Activated CD8-positive, alpha-beta memory T cell treated with anti-CD3 and anti-CD28 coated beads for 1 hour (primary cell): ENCODE measurements around the gene TRAF3.
"Not testable (repeated sequence)": the region's sequence is repeated elsewhere in the genome, so short reads cannot be mapped to it uniquely, and the experiment has no call there.

Experiments used
- DNase-seq, 2 donors: peaks; one replicate each; pipeline ENCODE4 v3.0.0-alpha.2; 2020; ENCODE audit warnings: low read depth in 1 of 2; ENCODE audit errors: extremely low read depth in 1 of 2

The TRAF3 gene

GRCh38 chr14:102883554-102883953, 106.3 kb downstream of the TRAF3 start:
- no peak for DNase-seq

- no peak for DNase-seq
These were observed 108.6 kb downstream of the TRAF3 start for GRCh38 chr14:102885737-102886447.

- DNase-seq, result no peak
These were observed 111.5 kb downstream of the TRAF3 start for GRCh38 chr14:102888748-102889147.

GRCh38 chr14:102889615-102890014, 112.4 kb downstream of the TRAF3 start:
- DNase-seq, result no peak

GRCh38 chr14:102891111-102891510, 113.9 kb downstream of the TRAF3 start:
- no peak for DNase-seq

GRCh38 chr14:102891556-102891955, 114.3 kb downstream of the TRAF3 start:
- DNase-seq, result no peak

- no peak for DNase-seq
These were observed 115.4 kb downstream of the TRAF3 start for GRCh38 chr14:102892651-102893050.

- no peak for DNase-seq
These were observed 116.2 kb downstream of the TRAF3 start for GRCh38 chr14:102893452-102893851.

GRCh38 chr14:102896735-102897134, 119.5 kb downstream of the TRAF3 start:
- DNase-seq, result not testable (repeated sequence)

GRCh38 chr14:102897299-102898027, 120.2 kb downstream of the TRAF3 start:
- DNase-seq, result no peak

GRCh38 chr14:102898298-102898697, 121.0 kb downstream of the TRAF3 start:
- DNase-seq, result no peak

GRCh38 chr14:102898776-102899515, 121.7 kb downstream of the TRAF3 start:
- DNase-seq, result no peak

GRCh38 chr14:102899516-102899900, 122.3 kb downstream of the TRAF3 start:
- no peak for DNase-seq

GRCh38 chr14:102900631-102901571, 123.7 kb downstream of the TRAF3 start:
- DNase-seq, result no peak

GRCh38 chr14:102901633-102902032, 124.4 kb downstream of the TRAF3 start:
- no peak for DNase-seq

- DNase-seq, result no peak
These were observed 124.8 kb downstream of the TRAF3 start for GRCh38 chr14:102902086-102902485.

GRCh38 chr14:102902523-102903247, 125.4 kb downstream of the TRAF3 start:
- DNase-seq, result no peak

GRCh38 chr14:102903248-102903888, 126.1 kb downstream of the TRAF3 start:
- no peak for DNase-seq

- DNase-seq, result no peak
These were observed 126.8 kb downstream of the TRAF3 start for GRCh38 chr14:102903889-102904512.
